ENCODE data around the gene SPOCK2. TPM values are rescaled to one million over a fixed set of nuclear protein-coding genes. Genes with fewer than 3 reads are reported as not detected.

SPOCK2 gene
- total RNA-seq, 1 experiment from 2014 or later: 1.1 TPM

DNA sequence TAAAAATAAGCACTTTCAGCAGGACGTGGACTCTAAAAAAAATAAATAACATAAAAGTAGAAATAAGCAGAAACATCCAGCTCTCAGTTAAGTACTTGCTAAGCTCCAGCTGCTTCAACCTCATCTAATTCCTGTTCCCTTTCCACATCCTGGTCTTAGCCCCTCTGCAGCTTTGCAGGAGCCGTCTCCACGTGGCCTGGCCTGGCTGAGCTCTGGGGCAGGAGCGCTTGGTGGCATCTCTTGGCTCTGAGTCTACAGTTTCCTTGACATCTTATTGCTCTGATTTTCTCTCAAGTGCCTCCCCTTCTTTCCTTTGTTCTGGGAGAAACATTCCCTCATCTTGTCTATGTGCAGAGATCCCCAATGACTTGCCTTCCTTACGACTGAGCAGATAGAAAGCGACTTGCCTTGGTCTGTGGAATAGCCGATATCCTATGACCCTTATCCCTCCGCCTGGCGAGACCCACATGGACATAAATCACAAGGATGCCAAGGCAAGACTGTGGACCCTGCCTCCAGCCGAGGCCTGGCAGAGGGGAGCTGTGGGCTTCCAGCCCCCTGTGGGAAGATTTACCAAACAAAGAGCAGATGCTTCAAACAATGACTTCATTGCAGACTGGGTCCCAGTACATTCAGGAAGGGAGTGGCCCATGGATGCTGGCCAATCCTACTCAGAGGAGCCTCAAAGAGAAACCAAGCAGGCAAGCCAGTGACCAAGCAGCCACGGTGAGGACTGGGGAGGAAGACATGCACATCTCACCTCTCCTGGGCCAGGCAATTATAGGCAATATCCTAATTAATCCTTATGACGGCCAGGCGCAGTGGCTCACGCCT is 61.9 kb downstream of the SPOCK2 start:
- H3K27me3 ChIP-seq (ENCODE audit: insufficient read depth, low read length): no peaks in the 10 kb centered on the region
- intact Hi-C loops (cut with micrococcal nuclease): no loop called here
- no TSS peak for BruUV-seq (replicated peaks)
- ATAC-seq (no peak), DNase-seq (ENCODE audit: low read depth, low spot score) (no peak)
- H3K4me2 ChIP-seq (ENCODE audit: low read length): peak overlapping the region; percentile 23; the same call in 1 of the 2 replicates
- no peak overlapping the region for H3K4me3 ChIP-seq (replicated peaks in 1 of 2; ENCODE audit: low read depth in 1 of 2, low read length in 2 of 2)
- no peak overlapping the region for H3K27ac ChIP-seq (ENCODE audit: low read depth, low read length)
- ChIA-PET CTCF (no interaction called here), POLR2A (no interaction called here), RAD21 (ENCODE audit: low non-redundant PET in 1 of 2, low total read pairs in 2 of 2, uncharacterized antibody in 2 of 2, unreplicated experiment in 2 of 2) (no interaction called here)
- H3K9me3 ChIP-seq (ENCODE audit: control insufficient read depth in 1 of 2, insufficient read depth in 1 of 2, low read depth in 1 of 2, low read length in 2 of 2): no peaks in the 10 kb centered on the region
- TF ChIP-seq, protein P1, sequence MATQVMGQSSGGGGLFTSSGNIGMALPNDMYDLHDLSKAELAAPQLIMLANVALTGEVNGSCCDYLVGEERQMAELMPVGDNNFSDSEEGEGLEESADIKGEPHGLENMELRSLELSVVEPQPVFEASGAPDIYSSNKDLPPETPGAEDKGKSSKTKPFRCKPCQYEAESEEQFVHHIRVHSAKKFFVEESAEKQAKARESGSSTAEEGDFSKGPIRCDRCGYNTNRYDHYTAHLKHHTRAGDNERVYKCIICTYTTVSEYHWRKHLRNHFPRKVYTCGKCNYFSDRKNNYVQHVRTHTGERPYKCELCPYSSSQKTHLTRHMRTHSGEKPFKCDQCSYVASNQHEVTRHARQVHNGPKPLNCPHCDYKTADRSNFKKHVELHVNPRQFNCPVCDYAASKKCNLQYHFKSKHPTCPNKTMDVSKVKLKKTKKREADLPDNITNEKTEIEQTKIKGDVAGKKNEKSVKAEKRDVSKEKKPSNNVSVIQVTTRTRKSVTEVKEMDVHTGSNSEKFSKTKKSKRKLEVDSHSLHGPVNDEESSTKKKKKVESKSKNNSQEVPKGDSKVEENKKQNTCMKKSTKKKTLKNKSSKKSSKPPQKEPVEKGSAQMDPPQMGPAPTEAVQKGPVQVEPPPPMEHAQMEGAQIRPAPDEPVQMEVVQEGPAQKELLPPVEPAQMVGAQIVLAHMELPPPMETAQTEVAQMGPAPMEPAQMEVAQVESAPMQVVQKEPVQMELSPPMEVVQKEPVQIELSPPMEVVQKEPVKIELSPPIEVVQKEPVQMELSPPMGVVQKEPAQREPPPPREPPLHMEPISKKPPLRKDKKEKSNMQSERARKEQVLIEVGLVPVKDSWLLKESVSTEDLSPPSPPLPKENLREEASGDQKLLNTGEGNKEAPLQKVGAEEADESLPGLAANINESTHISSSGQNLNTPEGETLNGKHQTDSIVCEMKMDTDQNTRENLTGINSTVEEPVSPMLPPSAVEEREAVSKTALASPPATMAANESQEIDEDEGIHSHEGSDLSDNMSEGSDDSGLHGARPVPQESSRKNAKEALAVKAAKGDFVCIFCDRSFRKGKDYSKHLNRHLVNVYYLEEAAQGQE (IDR thresholded peaks at IDR 0.05; ENCODE audit: low read depth): no peak
- no peak for TF ChIP-seq YY1 (IDR thresholded peaks at IDR 0.05; ENCODE audit: extremely low read depth, insufficient replicate concordance, low read depth, low read length)
- TF ChIP-seq ZNF274 (IDR thresholded peaks at IDR 0.05; ENCODE audit: low read depth, low read length): no peak
- no peak for TF ChIP-seq RAD21 (IDR thresholded peaks at IDR 0.05; ENCODE audit: low read depth)
- TF ChIP-seq, protein P2, sequence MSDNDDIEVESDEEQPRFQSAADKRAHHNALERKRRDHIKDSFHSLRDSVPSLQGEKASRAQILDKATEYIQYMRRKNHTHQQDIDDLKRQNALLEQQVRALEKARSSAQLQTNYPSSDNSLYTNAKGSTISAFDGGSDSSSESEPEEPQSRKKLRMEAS (IDR thresholded peaks at IDR 0.05): no peak
- no peak overlapping the region for H2AFZ ChIP-seq (ENCODE audit: low read depth, low read length, poor library complexity, severe bottlenecking)
- no peaks in the 10 kb centered on the region for H3K36me3 ChIP-seq (ENCODE audit: control insufficient read depth in 1 of 2, insufficient read depth in 2 of 2, low read length in 2 of 2)
- no peaks in the 10 kb centered on the region for H4K20me1 ChIP-seq (ENCODE audit: insufficient read depth)
- H3K9ac ChIP-seq (ENCODE audit: low read length): no peak overlapping the region
- H3K79me2 ChIP-seq (ENCODE audit: insufficient read depth, low read length): no peaks in the 10 kb centered on the region
- no peaks in the 10 kb centered on the region for H3K9me2 ChIP-seq (ENCODE audit: insufficient read depth)
- H3K4me1 ChIP-seq (ENCODE audit: control insufficient read depth in 1 of 2, insufficient read depth in 2 of 2, low read length in 2 of 2): peaks cover 20 to 24% of the 10 kb centered on the region in 2 experiments
